HL-60 (cell line): Measurements from ENCODE around the gene COL9A1.

Source experiments
- CTCF ChIP-seq: IDR thresholded peaks from one replicate; pipeline ENCODE4 v1.5.1; 2011; ENCODE audit warnings: low read length, control low read depth, inconsistent platforms; ENCODE audit not compliant: insufficient read depth
- POLR2AphosphoS5 ChIP-seq: IDR thresholded peaks from 2 replicates; pipeline ENCODE4 v1.6.1; 2012; ENCODE audit warnings: low read depth
- REST ChIP-seq: IDR thresholded peaks from 2 replicates; pipeline ENCODE4 v1.6.1; 2012; ENCODE audit warnings: low read depth; ENCODE audit not compliant: insufficient replicate concordance
- SPI1 ChIP-seq: IDR thresholded peaks from 2 replicates; pipeline ENCODE4 v1.6.1; 2012; ENCODE audit warnings: low read depth, mild to moderate bottlenecking, borderline replicate concordance

GRCh38 chr6:70315079-70315751 lies 12.3 kb upstream of the COL9A1 start:
- TF ChIP-seq CTCF (no peak), POLR2AphosphoS5 (no peak), REST (no peak), SPI1 (no peak)
